Thyroid gland (tissue), 4 donors: ENCODE data around the gene SRRT.

Experiments used
- CTCF ChIP-seq, 6 experiments: fragments of 200-600 bp in 3 of 6; fragments of 450-650 bp in 3 of 6; sonication (generic) in 3 of 6; IDR thresholded peaks; one replicate each; pipeline ENCODE4 v1.5.1; 2016 to 2019; ENCODE audit warnings: antibody characterized with exemption in 6 of 6, mild to moderate bottlenecking in 2 of 6, inconsistent platforms in 1 of 6, moderate library complexity in 1 of 6
- POLR2A ChIP-seq, 2 donors: fragments of 450-650 bp; IDR thresholded peaks; one replicate each; pipeline ENCODE4 v1.6.1; 2017; ENCODE audit warnings: antibody characterized with exemption in 2 of 2, mild to moderate bottlenecking in 2 of 2, moderate library complexity in 1 of 2

- TF ChIP-seq CTCF (IDR thresholded peaks at IDR 0.05) = peak; percentile 81 to 94 (median 90)
- peak in 1 of 2 donors; percentile 62 for TF ChIP-seq POLR2A (IDR thresholded peaks at IDR 0.05)
Measured at GRCh38 chr7:100852048-100852872, 22.6 kb upstream of the SRRT start, which contains the start of gene SLC12A9.
